HG02970 (cell line): ENCODE measurements around the gene BSPRY.
"Not testable (repeated sequence)": the region's sequence is repeated elsewhere in the genome, so short reads cannot be mapped to it uniquely, and the experiment has no call there.

Experiments used
- ATAC-seq: cut with Tn5 transposase; IDR thresholded peaks from one replicate; pipeline ENCODE4 v1.9.1; 2021; ENCODE audit warnings: mild to moderate bottlenecking, moderate library complexity, moderate number of reproducible peaks; ENCODE audit not compliant: unreplicated experiment, low FRiP score

Gene BSPRY

DNA sequence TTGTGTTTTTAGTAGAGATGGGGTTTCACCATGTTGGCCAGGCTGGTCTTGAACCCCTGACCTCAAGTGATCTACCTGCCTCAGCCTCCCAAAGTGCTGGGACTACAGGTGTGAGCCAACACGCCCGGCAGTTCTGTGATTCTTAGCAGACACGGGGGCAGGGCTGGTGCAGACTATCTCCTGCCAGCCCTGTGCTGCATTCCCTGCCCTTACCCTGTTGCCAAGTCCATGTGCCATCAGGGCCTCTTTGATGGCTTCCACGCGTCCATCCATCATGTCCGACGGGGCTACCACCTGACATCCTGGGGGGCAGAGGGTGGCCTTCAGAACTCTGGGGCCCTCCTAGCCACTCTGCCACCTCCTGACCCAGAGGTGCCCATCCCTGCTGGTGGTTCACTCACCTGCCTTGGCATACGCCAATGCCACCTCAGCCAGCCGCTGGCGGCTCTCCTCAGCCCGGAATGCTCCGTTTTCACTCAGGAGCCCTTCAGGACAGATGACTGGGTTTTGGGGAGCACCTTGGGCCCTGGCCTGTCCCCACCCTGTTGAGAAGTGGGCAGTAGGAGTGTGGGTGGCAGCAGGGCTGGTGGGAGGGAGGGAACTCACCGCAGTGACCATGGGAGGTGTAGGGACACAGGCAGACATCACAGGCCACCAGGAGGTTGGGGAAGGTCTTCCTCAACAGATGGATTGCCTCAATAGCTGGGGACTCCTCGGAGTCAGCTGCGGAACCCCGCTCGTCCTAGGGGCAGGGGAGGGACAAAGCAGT is 41.0 kb downstream of the BSPRY start:
- ATAC-seq = no peak

- ATAC-seq = no peak
These were observed 42.6 kb downstream of the BSPRY start for GRCh38 chr9:113391917-113392316.

DNA sequence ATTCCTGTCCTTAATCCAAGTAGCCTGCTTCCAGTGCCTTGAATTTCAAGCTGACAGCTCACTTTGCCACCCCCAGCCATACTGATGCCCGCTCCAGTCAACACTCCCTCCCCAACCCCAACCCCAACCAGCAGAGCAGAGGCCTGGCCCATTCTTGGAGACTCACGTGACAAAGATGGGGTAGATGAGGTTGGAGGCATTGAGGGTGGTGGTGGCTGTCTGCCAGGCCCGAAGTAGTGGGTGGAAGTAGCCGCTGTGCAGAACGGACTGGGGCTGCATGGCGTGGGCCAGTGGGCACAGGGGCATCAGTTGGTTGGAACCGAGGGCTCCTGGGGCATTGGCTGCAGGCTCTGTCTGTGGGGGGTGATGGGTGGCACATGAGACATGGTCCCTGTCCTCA is 43.9 kb downstream of the BSPRY start:
- no peak for ATAC-seq

GRCh38 chr9:113395000-113395861 is 45.9 kb downstream of the BSPRY start:
- no peak for ATAC-seq

GRCh38 chr9:113397203-113397631 is 47.9 kb downstream of the BSPRY start:
- ATAC-seq = no peak

- ATAC-seq = no peak
These were observed 49.5 kb downstream of the BSPRY start for GRCh38 chr9:113398796-113399195.

DNA sequence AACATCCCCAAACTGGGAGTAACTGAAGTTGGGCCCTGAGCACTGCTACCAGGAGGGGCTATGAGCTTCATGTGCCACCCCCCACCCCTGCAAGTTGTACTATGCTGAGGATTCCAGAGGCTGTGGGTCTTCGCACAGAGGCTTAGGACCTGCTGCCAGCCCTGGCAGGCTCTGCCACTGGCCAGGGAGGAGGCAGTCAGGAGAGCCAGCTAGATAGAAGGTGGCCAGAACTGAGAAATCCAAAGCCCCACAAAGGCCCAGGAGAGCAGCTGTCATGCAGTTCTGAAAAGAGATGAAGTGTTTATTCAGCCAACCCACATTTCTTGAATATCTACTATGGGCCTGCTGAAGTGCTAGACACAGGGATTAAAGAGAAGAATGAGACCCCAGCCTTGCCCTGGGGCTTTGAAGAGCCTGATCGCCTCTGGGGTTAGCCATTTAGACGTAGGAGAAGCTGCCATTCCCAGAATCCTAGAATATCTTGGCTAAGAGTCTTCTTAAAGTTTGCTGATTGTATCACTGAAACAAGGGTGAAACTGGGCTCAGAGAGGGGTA is 50.4 kb downstream of the BSPRY start:
- no peak for ATAC-seq

- ATAC-seq = peak; percentile 99
These were observed 51.9 kb downstream of the BSPRY start, which contains the start of gene ALAD for GRCh38 chr9:113401027-113401792. ALAD (minus strand) TSS chr9:113401284; CDS start chr9:113393559, 7,725 bp downstream.

DNA sequence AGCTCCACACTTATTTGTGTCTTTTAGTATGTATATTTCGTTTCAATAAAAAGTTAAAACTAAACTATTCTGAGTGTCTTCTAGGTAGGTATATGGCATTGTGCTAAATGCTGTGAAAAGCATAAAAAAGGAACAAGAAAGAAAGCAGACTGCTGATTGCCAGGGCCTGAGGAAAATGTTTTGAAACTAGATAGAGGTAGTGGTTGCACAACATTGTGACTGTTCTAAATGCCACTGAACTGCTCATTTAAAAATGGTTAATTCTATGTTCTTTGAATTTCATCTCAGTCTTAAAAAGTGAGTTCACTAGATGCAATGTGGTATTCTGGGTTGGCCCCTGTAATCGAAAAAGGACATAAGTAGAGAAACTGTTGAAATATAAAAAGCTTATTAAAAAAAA is 54.3 kb downstream of the BSPRY start:
- no peak for ATAC-seq

DNA sequence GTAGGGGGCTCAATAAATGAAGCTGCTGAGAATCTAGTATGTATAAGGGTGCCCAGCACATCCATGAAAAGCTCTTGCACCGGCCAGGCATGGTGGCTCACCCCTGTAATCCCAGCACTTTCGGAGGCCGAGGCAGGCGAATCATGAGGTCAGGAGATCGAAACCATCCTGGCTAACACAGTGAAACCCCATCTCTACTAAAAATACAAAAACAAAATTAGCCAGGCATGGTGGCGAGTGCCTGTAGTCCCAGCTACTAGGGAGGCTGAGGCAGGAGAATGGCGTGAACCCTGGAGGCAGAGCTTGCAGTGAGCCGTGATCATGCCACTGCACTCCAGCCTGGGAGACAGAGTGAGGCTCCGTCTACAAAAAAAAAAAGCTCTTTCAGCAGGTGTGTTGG is 57.0 kb downstream of the BSPRY start:
- not testable (repeated sequence) for ATAC-seq

DNA sequence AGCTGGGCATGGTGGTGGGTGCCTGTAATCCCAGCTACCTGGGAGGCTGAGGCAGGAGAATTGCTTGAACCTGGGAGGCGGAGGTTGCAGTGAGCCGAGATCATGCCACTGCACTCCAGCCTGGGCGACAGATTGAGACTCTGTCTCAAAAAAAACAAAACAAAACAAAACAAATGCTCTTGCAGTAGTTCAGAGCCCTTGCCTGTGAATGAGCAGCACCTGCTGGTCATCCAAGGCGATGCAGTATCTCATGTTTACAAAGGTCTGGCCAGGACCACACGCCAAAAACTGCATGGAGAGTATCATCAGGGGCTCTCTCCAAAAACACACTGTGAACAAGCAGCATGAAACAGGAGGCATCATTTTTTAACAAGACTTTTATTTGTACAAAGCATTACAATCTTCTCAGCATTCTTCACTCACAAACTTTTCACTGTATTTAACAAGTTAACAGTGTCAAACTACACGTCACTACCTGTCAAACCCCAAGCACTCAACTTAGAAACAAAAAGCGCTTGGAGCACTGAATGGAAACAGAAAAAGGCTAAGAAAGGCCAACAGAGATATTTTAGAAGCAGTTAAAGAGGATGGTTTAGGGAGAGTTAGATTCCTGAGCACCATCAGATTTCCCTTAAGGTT is 57.7 kb downstream of the BSPRY start:
- ATAC-seq = not testable (repeated sequence)

- ATAC-seq = no peak
These were observed 60.1 kb downstream of the BSPRY start for GRCh38 chr9:113409481-113409880.

DNA sequence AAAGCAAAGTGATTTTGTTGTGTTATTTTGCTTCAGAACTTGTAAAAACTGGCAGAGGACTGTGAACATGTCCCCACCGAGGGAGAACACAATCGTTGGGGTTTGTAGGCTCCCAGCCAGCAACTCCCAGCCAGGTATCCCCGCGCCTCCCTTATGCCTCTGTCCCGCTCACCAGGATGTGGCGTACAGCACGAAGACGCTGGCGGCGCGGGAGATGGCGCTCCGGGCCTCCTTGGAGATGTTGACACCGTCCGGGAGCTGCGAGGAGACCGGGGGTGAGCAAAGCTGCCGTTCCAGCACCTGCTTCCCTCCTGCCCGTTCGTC is 60.5 kb downstream of the BSPRY start:
- no peak for ATAC-seq

- peak; percentile 87 for ATAC-seq
These were observed 61.0 kb downstream of the BSPRY start, which contains the start of the genes C9orf43 and POLE3 for GRCh38 chr9:113410207-113410864. C9orf43 (plus strand) TSS chr9:113410747; CDS start chr9:113413494, 2,747 bp downstream. POLE3 (minus strand) TSS chr9:113410675; CDS start chr9:113410293, 382 bp downstream.

GRCh38 chr9:113416149-113416721 is 66.9 kb downstream of the BSPRY start:
- no peak for ATAC-seq

DNA sequence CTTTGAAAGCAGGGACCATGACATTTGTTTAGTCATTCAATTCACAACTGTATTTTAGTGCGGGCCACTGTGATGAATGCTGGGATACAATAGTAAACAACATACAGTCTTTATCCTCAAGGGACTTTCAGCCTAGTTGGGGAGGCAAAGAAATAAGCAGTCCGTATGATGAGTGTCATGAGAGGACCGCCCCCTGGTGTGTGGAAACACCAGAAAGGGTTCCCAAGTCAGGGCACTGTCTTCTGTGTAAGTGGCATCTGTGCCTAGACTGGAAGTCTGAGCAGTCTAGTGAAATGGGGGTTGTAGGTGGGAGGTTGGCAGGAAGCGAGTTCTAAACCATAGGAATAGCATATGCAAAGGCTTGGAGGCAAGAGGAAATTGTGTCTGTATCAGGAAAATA is 68.0 kb downstream of the BSPRY start:
- ATAC-seq = no peak
